Common myeloid progenitor, CD34-positive (primary cell): ENCODE measurements around the gene GNPDA1. TPM values are rescaled to one million over a fixed set of nuclear protein-coding genes. Genes with fewer than 3 reads are reported as not detected.

Experiments used
- CTCF ChIA-PET: fragments of 350-600 bp; sonication (Branson Sonifier 250); formaldehyde crosslinking; loops from one replicate; lab custom pipeline; 2021; ENCODE audit warnings: antibody characterized with exemption; lab: Charles Lee
- POLR2A ChIA-PET: fragments of 350-600 bp; sonication (Branson Sonifier 250); formaldehyde crosslinking; loops from one replicate; lab custom pipeline; 2021; ENCODE audit warnings: antibody characterized with exemption; lab: Charles Lee
- DNase-seq, 3 donors: peaks; one replicate each; pipeline versions ENCODE4 v3.0.0 to v3.0.0-alpha.2; 2013
- H3K27ac ChIP-seq, 2 experiments: 1 replicate in 1 of 2; 2 replicates in 1 of 2; pipeline ENCODE4 v1.7.0; 2013; ENCODE audit warnings: inconsistent platforms in 2 of 2, low read length in 2 of 2, mild to moderate bottlenecking in 2 of 2, low read depth in 1 of 2, moderate library complexity in 1 of 2; ENCODE audit not compliant: severe bottlenecking in 2 of 2, insufficient read depth in 1 of 2, poor library complexity in 1 of 2
- H3K27me3 ChIP-seq, 5 experiments: replicated peaks in 2 of 5; 1 replicate in 3 of 5; 2 replicates in 2 of 5; pipeline versions ENCODE4 v1.6.1 to v1.7.0; 2013; ENCODE audit warnings: low read length in 4 of 5, mild to moderate bottlenecking in 2 of 5, moderate library complexity in 2 of 5, inconsistent platforms in 1 of 5; ENCODE audit not compliant: insufficient read depth in 5 of 5, control insufficient read depth in 4 of 5
- H3K36me3 ChIP-seq, 4 experiments: 1 replicate in 2 of 4; 2 replicates in 2 of 4; pipeline versions ENCODE4 v1.6.1 to v1.7.0; 2013; ENCODE audit warnings: low read length in 3 of 4, control low read depth in 1 of 4, mild to moderate bottlenecking in 1 of 4; ENCODE audit not compliant: control insufficient read depth in 4 of 4, insufficient read depth in 4 of 4
- H3K4me1 ChIP-seq, 4 experiments: 1 replicate in 3 of 4; 2 replicates in 1 of 4; pipeline versions ENCODE4 v1.6.1 to v1.7.1; 2013; ENCODE audit warnings: low read length in 3 of 4, mild to moderate bottlenecking in 3 of 4, control low read depth in 1 of 4, inconsistent platforms in 1 of 4, moderate library complexity in 1 of 4; ENCODE audit not compliant: control insufficient read depth in 4 of 4, insufficient read depth in 4 of 4; ENCODE audit errors: control extremely low read depth in 1 of 4
- H3K4me3 ChIP-seq, 7 experiments: 1 replicate in 4 of 7; 2 replicates in 3 of 7; pipeline versions ENCODE4 v1.5.1 to v1.7.0; 2013; ENCODE audit warnings: mild to moderate bottlenecking in 7 of 7, low read length in 6 of 7, moderate library complexity in 6 of 7, inconsistent platforms in 2 of 7, low read depth in 2 of 7, control low read depth in 1 of 7; ENCODE audit not compliant: insufficient read depth in 4 of 7, control insufficient read depth in 1 of 7; ENCODE audit errors: extremely low read depth in 1 of 7
- H3K9me3 ChIP-seq, 5 experiments: 1 replicate in 4 of 5; 2 replicates in 1 of 5; pipeline versions ENCODE4 v1.6.1 to v1.7.1; 2013; ENCODE audit warnings: low read length in 4 of 5, mild to moderate bottlenecking in 2 of 5, inconsistent platforms in 1 of 5, low read depth in 1 of 5, moderate library complexity in 1 of 5; ENCODE audit not compliant: control insufficient read depth in 4 of 5, insufficient read depth in 2 of 5; ENCODE audit errors: control extremely low read depth in 1 of 5
- WGBS: methylation state at CpG from one replicate; pipeline ENCODE4 v1.1.5; 2013; ENCODE audit not compliant: insufficient coverage; 5-methylcytosine and 5-hydroxymethylcytosine counted together
- polyA plus RNA-seq: library from polyadenylated mRNA; unstranded; fragments of 120-200 nt; gene quantifications from one replicate; pipeline ENCODE4 v1.2.1, GENCODE V29; 2013

Gene GNPDA1
- 4.0 TPM for polyA plus RNA-seq

DNA sequence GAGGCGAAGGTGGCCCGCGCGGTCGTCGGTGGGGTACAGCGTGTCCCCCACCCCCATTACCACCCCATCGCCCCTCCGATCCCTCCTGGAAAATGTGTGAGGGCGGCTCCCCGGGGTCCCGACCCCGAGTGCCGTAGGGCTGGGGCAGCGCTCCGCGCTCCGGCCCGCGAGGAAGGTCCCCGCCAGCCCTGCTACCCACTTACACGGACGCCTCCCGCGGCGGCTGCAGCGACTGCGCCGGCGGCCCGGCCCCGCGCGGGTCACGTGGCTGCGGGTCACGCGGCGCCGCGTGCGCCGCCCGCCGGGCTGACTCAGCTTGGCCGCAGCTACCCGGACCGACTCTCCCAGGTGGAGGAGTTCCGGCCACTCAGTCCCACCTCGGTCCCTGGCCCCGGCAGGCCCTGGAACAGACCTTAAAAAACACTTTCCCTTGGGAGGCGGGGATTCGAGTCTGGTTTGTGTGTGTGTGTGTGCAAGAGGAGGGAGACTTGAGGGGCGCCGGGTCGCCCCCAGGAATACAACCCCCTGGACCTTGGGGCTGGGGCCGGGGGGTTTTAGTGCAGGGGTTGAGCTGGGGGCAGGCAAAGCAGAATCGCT lies at the start of gene GNPDA1:
Gene GNPDA1, minus strand, starts transcription at position 236 of the 597 bp plus-strand sequence. CDS start 992 bp downstream, outside the sequence.
- peak within 1 kb of the TSS in 1 of 2 experiments; percentile 62 for H3K27ac ChIP-seq
- DNase-seq = peak; percentile 53 to 74 (median 66)
- H3K9me3 ChIP-seq = no peaks in the 10 kb centered on the region
- peak within 1 kb of the TSS; percentile 2 to 65 (median 50) for H3K4me3 ChIP-seq
- ChIA-PET POLR2A (no interaction called here), CTCF (interaction anchor here (1.0 to 4.5 kb wide), 13 partner anchors 8 to 321 kb away, joined by 3 to 20 read pairs (median 5); partner anchors contain the start of genes NDFIP1 and RNF14)
- no peaks in the 10 kb centered on the region for H3K36me3 ChIP-seq
- 4% methylated on average over 46 of the region's 58 CpGs for WGBS
- H3K4me1 ChIP-seq = peaks cover 17 to 41% (median 32%) of the 10 kb centered on the region in 4 experiments
- peaks cover 0 to 36% (median 15%) of the 10 kb centered on the region in 5 experiments for H3K27me3 ChIP-seq

DNA sequence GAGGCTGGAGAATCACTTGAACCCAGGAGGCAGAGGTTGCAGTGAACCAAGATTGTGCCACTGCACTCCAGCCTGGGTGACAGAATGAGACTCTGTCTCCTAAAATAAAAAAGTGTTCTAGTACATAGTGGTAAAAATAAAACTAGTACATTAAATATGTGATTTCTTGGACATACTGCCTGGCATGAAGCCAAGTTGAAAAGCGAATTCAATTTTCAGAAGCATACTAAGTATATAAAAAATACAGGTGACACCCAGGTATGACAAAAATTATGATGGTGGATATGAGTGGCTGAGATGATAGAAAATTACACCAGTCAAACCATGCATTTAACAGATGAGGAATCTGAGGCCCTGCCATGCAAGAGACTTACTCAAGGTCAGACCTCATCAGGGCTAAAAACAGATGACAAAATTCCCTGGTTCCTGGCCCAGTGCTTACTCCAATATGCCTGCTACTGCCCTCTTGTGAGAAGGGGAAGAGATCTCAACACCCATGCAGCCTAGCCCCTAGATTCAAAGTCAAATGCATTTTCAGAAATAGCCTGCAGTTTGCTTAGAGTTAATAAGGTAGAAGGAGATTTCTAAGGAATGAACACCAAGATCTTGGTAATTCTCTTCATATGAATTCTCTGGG lies 46.6 kb upstream of the GNPDA1 start:
- no peak overlapping the region for H3K4me3 ChIP-seq
- no CpG with 5 or more reads among the region's 1 CpG for WGBS
- H3K27ac ChIP-seq = no peak overlapping the region
- H3K27me3 ChIP-seq = peaks cover 0 to 9% (median 4%) of the 10 kb centered on the region in 5 experiments
- no peaks in the 10 kb centered on the region for H3K9me3 ChIP-seq
- peaks cover 0 to 9% (median 5%) of the 10 kb centered on the region in 4 experiments for H3K4me1 ChIP-seq
- peak in 1 of 3 donors; percentile 14 for DNase-seq
- ChIA-PET CTCF (no interaction called here), POLR2A (no interaction called here)
- H3K36me3 ChIP-seq = no peaks in the 10 kb centered on the region

GRCh38 chr5:142057697-142058056 lies 44.9 kb upstream of the GNPDA1 start:
- H3K27ac ChIP-seq = no peak overlapping the region
- ChIA-PET CTCF (no interaction called here), POLR2A (no interaction called here)
- no peaks in the 10 kb centered on the region for H3K9me3 ChIP-seq
- no peaks in the 10 kb centered on the region for H3K4me1 ChIP-seq
- H3K27me3 ChIP-seq = peaks cover 0 to 17% (median 4%) of the 10 kb centered on the region in 5 experiments
- DNase-seq = no peak
- H3K36me3 ChIP-seq = no peaks in the 10 kb centered on the region
- H3K4me3 ChIP-seq = no peak overlapping the region

DNA sequence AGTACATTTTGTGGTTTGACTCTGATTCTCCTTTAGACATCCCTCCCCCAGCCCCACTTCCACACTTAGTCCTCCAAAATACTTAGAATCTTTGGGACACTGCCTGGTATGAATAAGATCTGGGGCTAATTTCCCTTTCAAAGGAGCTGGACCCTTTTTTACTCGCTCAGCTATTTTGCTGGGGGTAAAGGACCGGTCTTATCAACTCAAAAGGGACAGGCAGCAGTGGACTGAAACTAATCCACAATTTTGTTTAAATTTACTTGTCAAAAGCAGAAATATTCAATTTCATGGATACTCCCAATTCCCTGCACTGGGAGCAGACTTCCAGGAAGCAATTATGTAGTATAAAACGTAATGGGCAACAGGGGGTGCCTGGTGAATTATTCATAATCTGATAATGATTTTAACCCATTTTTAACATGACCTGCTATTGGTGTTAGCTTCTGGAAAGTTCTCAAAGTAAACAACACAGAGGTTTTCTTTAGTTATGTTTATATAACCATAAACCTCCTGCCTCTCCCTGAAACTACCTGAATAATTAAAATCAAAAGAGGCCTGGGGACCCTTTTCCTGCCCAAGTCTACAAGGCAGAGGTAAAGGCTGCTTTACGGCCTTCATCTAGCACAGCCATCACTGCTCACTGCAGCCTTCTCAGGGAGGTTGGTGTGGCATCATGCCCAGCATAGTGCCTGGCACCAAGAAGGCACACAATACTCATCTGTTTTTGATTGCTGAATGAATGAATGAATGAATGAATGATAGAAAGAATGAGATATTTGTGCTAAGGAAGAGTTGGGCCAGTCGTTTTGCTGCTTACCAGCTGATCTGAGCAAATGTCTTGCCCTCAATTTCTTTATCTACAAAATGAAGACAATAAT lies 44.2 kb upstream of the GNPDA1 start:
- Histone ChIP-seq H3K36me3 (no peaks in the 10 kb centered on the region), H3K27ac (no peak overlapping the region), H3K27me3 (peaks cover 0 to 17% (median 4%) of the 10 kb centered on the region in 5 experiments), H3K4me1 (no peaks in the 10 kb centered on the region), H3K4me3 (no peak overlapping the region), H3K9me3 (no peaks in the 10 kb centered on the region)
- CTCF ChIA-PET = no interaction called here
- POLR2A ChIA-PET = no interaction called here
- 100% methylated on average over 3 of the region's 5 CpGs for WGBS
- no peak for DNase-seq

- Histone ChIP-seq H3K27ac (no peak overlapping the region), H3K4me1 (no peaks in the 10 kb centered on the region), H3K27me3 (peaks cover 0 to 17% (median 4%) of the 10 kb centered on the region in 5 experiments), H3K36me3 (no peaks in the 10 kb centered on the region), H3K4me3 (no peak overlapping the region), H3K9me3 (peaks cover 0 to 3% (median 0%) of the 10 kb centered on the region in 5 experiments)
- CTCF ChIA-PET = interaction anchor here (0.6 to 2.4 kb wide), 3 partner anchors 9 to 79 kb away, joined by 4 to 5 read pairs (median 4); no protein-coding TSS in a partner anchor
- POLR2A ChIA-PET = no interaction called here
- no CpG with 5 or more reads among the region's 1 CpG for WGBS
- DNase-seq = no peak
Measured at GRCh38 chr5:142055301-142055700, 42.5 kb upstream of the GNPDA1 start.

GRCh38 chr5:142053426-142054151 lies 40.8 kb upstream of the GNPDA1 start:
- 83% methylated on average over 2 of the region's 4 CpGs for WGBS
- H3K27ac ChIP-seq = no peak overlapping the region
- POLR2A ChIA-PET = no interaction called here
- CTCF ChIA-PET = interaction anchor here (1.3 to 2.4 kb wide), 2 partner anchors 16 to 81 kb away, joined by 3 to 5 read pairs; no protein-coding TSS in a partner anchor
- no peak overlapping the region for H3K4me3 ChIP-seq
- peaks cover 0 to 25% (median 4%) of the 10 kb centered on the region in 5 experiments for H3K27me3 ChIP-seq
- no peaks in the 10 kb centered on the region for H3K36me3 ChIP-seq
- peak in 2 of 3 donors; percentile 17 to 31 for DNase-seq
- no peaks in the 10 kb centered on the region for H3K4me1 ChIP-seq
- H3K9me3 ChIP-seq = peaks cover 0 to 3% (median 0%) of the 10 kb centered on the region in 5 experiments
